HG02852 (cell line): ENCODE data around the gene DCP1B.

Experiments used
- ATAC-seq: cut with Tn5 transposase; IDR thresholded peaks from one replicate; pipeline ENCODE4 v1.9.1; 2021; ENCODE audit warnings: mild to moderate bottlenecking, moderate library complexity; ENCODE audit not compliant: unreplicated experiment

The DCP1B gene

GRCh38 chr12:2004113-2004929 lies at the start of gene DCP1B:
DCP1B (minus strand) TSS chr12:2004457; CDS start chr12:2004431, 26 bp downstream.
- ATAC-seq, result peak; percentile 99

GRCh38 chr12:2053691-2054090 lies 49.4 kb upstream of the DCP1B start:
- no peak for ATAC-seq

- no peak for ATAC-seq
Measured at GRCh38 chr12:2052826-2053678, 48.8 kb upstream of the DCP1B start, which contains the start of gene CACNA1C. CACNA1C (plus strand) TSS chr12:2052987; CDS start chr12:2053563, 576 bp downstream.

GRCh38 chr12:2051700-2052621 lies 47.7 kb upstream of the DCP1B start:
- no peak for ATAC-seq

GRCh38 chr12:2049604-2050540 lies 45.6 kb upstream of the DCP1B start:
- no peak for ATAC-seq

GRCh38 chr12:2047752-2048151 lies 43.5 kb upstream of the DCP1B start:
- ATAC-seq, result no peak

GRCh38 chr12:2046957-2047356 lies 42.7 kb upstream of the DCP1B start:
- no peak for ATAC-seq

- ATAC-seq, result no peak
Measured at GRCh38 chr12:2044165-2044564, 39.9 kb upstream of the DCP1B start.

- ATAC-seq, result no peak
Measured at GRCh38 chr12:2043054-2043453, 38.8 kb upstream of the DCP1B start.

GRCh38 chr12:2039034-2039433 lies 34.8 kb upstream of the DCP1B start:
- ATAC-seq, result no peak

- no peak for ATAC-seq
Measured at GRCh38 chr12:2035431-2036055, 31.3 kb upstream of the DCP1B start.

- ATAC-seq, result peak; percentile 65
Measured at GRCh38 chr12:2034633-2035430, 30.6 kb upstream of the DCP1B start.

- no peak for ATAC-seq
Measured at GRCh38 chr12:2032506-2032905, 28.2 kb upstream of the DCP1B start.

GRCh38 chr12:2029851-2030250 lies 25.6 kb upstream of the DCP1B start:
- ATAC-seq, result no peak

GRCh38 chr12:2027351-2027750 lies 23.1 kb upstream of the DCP1B start:
- no peak for ATAC-seq

- no peak for ATAC-seq
Measured at GRCh38 chr12:2023365-2023764, 19.1 kb upstream of the DCP1B start.

GRCh38 chr12:2020511-2020910 lies 16.3 kb upstream of the DCP1B start:
- no peak for ATAC-seq

GRCh38 chr12:2019126-2019525 lies 14.9 kb upstream of the DCP1B start:
- no peak for ATAC-seq
